Stimulated activated CD4-positive, alpha-beta T cell treated with anti-CD3 and anti-CD28 coated beads, Interleukin-4, amount 100 ng/mL, for 24 hours (primary cell): ENCODE results near the gene ACSS2.
"Not testable (repeated sequence)": the region's sequence is repeated elsewhere in the genome, so short reads cannot be mapped to it uniquely, and the experiment has no call there.

Experiments used
- DNase-seq: peaks from one replicate; pipeline ENCODE4 v3.0.0-alpha.2; 2020

ACSS2 gene

DNA sequence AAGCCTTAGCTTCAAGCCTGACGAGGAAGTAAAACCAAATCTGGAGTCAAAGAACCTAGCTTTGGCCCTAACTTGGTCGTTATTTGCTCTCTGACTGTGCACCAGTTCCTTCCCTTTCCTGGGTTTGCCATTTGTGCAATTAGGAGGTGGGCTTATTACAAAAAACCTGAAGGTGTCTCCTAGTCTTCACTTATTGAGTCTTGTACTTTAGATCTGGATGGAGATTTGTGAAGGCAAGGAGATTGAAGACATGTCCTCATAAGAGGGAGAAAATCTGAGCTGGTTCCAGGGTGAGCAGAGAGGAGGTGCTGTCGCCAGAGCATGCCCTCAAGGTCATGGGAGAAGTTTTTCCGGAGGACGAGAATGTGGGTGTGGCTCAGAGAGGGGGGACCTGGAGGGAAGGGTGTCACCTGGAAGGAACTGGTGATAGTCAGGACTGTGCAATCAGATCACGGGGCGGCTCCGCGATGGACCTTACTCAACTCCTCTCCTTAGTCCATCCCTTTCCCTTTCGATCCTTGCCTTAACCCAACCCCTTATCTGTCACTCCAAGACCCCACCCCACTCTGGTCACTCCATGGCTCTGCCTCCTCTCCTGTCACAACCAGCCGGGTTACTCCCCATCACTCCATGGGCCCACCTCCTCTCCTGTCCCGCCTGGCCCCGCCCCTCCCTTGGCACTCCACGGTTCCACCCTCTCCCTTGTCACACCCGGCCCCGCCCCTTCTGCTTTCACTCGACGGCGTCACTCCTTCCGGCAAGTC lies 588 bp upstream of the ACSS2 start:
- no peak for DNase-seq

DNA sequence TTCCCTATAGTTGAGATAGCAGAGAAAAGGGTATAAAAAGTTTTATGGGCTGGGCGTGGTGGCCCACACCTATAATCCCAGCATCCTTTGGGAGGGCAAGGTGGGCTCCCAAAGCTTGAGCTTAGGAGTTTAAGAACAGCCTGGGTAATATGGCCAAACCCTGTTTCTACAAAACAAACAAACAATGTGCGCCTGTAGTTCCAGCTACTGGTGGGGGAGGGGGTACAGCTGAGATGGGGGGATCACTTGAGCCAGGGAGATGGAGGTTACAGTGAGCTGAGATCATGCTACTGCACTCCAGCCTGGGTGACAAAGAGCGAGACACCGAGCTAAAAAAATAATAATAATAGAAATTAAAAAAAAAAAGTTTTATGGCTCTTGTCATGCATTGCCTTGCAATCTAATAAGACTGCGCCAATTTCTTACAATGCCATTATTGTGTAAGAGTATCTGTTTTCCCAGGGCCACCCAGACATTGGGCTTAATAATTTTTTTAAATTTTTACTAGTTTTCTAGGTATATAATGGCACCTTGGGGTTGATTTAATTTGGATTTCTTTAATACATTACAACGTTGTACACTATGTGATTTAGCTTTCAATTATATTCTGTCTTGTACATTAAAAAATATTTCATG lies 3.9 kb downstream of the ACSS2 start:
- DNase-seq: no peak

DNA sequence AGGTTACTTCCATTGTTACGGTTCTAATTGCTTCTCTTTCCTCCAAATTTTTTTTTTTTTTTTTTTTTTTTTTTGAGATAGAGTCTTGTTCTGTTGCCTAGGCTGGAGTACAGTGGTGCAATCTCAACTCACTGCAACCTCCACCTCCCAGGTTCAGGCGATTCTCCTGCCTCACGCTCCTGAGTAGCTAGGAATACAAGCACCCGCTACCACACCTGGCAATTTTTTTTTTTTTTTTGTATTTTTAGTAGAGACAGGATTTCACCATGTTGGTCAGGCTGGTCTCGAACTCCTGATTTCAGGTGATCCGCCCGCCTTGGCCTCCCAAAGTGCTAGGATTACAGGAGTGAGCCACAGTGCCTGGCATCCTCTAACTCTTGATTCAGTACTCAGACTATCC lies 4.6 kb downstream of the ACSS2 start:
- DNase-seq: not testable (repeated sequence)

DNA sequence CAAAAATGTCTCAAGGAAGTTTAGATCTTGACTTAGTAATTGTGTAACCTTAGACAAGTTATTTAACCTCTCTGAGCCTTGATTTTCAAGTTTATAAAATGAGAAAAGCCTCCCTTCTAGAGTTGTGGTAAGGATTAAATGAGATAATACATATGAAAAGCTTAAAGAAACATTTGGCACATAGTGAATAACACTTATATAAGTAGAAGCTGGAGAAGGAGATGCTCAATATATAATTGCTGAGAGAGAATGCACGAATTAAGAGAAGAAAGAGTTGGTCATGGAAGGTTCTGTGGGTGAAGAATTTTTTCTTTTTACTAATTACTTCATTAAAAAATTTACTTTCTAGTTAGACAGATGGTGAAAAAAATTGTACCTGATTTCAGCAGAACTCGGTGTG lies 5.3 kb downstream of the ACSS2 start:
- DNase-seq: no peak

DNA sequence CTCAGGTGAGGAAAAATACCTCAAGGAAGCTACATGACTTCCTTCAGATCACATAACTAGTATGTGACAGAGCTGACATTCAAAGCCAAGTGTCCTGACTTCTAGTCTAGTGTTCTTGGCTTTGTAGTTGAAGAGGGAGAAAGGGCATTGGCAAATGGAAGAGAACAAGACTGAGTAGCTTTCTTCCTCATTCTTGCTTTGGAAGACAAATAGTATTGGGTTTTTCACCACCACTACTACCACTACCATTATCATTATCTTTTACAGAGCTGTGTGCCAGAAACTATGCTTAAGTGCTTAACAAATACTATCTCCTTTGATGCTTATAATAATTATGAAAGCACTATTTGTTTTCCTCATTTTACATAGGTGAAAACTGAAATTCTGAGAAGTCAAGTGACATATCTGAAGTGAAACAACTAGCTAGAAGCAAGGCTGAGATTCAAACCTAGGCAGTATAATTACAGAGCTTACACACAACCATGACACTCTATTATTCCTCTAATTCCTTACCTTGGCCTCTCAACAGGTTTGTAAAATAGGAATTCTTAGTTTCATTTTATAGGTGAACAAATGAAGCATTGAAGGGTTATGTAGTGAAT lies 6.8 kb downstream of the ACSS2 start:
- DNase-seq: no peak

DNA sequence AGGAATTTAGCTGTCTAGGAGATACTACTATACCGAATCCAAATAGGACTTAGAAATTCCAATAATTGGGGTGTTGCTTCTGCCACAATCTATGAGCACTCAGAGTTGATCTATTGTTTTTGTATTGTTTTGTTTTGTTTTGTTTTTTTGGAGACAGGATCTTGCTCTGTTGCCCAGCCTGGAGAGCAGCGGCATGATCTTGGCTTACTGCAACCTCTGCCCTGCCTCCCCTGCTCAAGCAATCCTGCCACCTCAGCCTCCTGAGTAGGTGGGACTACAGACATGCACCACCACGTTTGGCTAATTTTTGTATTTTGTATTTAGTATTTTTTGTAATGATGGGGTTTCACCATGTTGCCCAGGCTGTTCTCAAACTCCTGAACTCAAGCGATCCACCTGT lies 7.4 kb downstream of the ACSS2 start:
- DNase-seq: no peak

DNA sequence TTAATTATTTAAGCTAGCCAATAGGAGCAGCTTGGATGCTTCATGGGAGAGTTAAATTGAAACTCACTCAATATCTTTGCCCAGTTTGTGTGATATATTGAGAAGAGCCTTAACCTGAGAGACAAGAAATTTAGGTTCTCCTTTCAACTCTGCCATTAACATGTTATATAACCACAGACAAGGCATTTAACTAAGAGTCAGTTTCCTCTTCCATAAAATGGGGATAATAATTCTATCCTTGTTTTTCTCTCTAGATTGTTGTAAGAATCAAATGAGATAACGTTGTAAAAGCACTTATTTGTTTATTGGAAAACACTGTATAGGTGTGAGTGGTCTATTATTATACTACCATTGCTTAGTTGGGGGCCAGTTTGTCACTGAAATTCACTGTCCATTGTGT lies 7.8 kb downstream of the ACSS2 start:
- no peak for DNase-seq

DNA sequence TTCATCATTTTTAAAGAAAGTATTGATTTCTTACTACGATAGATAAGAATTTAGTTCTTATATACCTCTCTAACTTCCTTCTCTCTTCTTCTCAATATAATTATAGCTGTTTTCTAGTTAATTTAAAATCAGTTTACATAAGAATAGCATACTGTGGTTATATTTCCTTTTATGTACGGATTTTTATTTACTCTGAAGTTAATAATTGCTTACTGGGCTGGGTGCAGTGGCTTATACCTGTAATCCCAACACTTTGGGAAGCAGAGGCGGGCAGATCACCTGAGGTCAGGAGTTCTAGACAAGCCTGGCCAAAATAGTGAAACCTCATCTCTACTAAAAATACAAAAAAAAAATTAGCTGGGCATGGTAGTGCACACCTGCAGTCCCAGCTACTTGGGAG lies 9.7 kb downstream of the ACSS2 start:
- no peak for DNase-seq

DNA sequence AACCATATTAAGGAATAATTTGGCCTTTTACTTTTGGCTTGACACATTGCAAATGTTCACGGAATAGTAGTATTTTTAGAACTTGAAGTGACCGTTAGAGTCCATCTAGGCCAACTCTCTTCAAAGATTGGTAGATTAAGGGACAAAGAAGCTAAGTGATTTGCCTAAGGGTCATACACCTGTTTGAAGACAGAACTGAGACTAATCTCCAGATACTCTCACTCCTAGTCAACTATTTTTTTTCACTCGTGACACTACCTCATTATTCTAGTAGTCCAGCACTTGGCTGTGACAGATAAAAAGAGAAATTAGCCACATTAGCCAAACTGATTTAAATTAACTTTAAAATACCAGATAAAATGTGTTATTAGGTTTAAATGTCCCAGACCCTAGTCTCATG lies 10.6 kb downstream of the ACSS2 start:
- DNase-seq: no peak

DNA sequence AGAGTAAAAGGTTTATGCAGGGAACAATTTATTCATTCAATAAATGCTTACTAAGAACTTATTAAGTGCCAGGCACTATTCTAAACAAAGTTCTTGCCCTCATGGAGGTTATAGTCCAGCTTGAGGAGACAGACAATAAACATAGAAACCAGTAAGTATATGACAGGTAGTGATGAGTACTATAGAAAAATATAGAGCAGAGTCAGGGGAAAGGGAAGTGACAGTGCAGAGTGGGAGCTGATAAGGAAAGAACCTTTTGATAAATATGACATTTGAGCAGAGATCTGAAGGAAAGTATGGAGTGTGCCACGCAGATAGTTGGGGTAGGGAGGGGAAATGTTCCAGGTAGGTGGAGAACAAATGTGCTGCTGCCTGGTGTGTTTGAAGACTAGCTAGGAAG lies 12.1 kb downstream of the ACSS2 start:
- no peak for DNase-seq

DNA sequence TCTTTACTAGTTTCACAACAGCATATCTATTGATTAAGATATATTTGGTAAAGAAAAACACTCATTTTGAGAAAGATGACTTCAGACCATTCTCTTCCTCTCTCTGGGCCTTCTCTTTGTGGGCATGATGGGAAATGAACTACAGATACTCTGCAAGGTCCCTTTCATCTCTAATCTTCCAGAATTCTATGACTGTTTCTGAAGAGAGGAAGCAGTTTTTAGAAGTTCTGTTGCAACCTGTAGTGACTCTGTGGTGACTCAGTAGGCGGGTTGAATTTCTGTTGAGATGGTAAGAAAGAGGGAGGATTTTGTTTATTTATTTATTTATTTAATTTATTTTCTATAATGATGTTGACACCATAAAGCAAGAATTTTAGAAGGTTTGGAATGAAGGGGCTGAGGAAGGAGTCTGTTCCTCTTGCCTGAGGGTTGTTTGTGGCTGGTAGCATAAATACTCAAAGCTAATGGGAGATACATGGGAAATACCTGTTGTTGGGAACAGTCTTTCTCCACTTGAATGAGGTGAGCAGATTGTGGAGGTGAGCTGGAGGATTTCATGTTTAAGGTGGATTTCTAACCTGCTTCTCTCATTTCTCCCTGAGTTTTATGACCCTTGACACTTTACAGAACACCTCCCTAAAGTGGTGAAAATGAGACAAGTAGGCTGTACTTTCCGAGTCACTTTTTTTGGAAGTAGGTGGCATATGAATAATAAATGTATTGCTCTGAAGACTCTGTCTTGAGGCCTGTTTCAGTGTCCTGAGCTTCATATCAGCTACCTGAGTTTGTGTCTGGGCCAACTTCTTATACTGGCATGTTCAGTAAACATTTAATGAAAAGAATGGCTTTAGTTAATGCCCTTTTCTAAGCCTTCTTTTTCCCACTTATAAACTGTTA lies 15.0 kb downstream of the ACSS2 start:
- DNase-seq: peak; percentile 41

DNA sequence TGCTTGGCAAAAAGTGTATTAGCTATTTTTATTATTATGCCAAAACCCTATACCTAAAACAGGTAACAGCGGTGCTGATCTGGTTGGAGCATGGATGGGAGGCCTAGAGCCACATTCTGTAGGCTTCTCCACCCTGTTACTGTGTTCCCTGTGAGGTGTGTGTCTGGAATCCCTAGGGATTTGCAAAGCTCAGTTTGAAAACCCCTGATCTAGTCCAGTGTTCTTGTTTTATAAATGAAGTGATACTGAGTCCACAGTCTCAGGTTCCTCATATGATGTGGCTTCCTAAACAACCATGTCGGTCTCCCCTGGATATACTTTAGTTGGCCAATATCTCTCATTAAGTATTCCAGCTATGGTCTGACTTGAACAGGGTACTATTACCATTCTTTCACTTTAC lies 16.3 kb downstream of the ACSS2 start:
- DNase-seq: no peak

DNA sequence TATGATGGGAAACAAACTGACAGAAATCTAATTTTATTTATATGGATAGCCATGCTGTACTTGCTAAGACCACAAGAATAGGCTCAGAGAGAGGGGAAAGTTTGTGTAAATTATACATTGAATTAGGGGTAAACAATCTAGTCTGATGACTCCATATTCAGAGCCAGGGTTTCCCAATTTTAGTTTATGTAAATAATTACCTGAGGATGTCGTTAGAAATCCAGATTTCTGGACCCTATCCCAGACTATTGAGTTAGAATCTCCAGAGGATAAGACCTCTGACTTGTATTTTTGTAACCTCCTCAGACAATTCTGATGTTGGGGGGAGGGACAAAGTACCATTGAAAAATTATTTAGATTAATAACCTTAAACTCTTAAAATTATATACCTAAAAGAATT lies 18.3 kb downstream of the ACSS2 start:
- no peak for DNase-seq

DNA sequence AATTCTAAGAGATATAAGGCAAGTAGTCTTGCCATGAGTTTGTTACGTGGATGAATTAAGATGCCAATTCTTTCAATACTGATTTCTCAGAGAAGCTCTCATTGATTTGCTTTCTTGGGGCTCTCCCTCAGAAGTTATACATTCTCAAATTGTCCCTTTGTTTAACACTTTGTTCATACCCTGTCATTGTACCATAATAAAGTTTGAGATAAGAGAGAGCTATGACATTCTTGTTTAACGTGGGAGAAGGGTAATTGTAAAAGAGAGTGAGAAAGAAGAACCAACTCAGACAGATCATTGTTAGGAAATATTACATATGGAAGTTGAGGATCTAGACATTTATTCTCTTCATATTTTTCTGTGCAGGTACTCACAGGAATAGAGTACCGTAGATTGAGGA lies 19.1 kb downstream of the ACSS2 start:
- no peak for DNase-seq

DNA sequence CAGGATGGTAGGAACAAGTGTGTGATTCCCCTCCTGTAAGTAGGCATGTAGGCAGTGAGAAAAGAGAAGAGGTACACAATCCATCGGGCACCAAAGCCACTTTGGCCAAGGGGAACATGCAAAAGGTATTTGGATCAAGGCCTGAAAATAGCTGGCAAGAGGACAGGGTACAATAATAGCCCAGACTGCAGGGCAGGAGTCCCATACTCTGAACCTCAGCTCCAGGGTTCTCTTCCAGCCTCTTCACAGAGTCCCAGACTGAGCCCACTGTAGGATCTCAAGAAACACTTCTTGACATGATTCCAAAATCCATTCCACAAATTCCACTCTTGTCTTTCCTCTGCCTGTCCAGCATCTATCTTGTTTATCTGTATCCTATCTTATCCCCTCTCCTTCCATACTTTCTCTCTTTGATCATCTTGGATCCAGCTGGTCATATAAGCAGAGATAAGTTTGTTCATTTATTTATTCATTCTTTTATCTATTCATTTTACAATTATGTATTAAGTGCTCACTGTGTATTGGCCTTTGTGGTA lies 19.7 kb downstream of the ACSS2 start:
- no peak for DNase-seq

DNA sequence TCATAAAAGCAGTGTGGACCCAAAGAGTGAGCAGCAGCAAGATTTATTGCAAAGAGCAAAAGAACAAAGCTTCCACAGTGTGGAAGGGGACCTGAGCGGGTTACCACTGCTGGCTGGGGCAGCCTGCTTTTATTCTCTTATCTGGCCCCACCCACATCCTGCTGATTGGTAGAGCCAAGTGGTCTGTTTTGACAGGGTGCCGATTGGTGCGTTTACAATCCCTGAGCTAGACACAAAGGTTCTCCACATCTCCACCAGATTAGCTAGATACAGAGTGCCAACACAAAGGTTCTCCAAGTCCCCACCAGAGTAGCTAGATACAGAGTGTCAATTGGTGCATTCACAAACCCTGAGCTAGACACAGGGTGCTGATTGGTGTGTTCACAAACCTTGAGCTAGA lies 21.7 kb downstream of the ACSS2 start:
- DNase-seq: not testable (repeated sequence)

DNA sequence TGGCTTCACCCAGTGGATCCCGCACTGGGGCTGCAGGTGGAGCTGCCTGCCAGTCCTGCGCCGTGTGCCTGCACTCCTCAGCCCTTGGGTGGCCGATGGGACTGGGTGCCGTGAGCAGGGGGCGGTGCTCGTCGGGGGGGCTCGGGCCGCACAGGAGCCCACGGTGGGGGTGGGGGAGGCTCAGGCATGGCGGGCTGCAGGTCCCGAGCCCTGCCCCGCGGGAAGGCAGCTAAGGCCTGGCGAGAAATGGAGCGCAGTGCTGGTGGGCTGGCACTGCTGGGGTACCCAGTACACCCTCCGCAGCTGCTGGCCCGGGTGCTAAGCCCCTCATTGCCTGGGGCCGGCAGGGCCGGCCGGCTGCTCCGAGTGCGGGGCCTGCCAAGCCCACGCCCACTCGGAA lies 22.3 kb downstream of the ACSS2 start:
- DNase-seq: not testable (repeated sequence)

DNA sequence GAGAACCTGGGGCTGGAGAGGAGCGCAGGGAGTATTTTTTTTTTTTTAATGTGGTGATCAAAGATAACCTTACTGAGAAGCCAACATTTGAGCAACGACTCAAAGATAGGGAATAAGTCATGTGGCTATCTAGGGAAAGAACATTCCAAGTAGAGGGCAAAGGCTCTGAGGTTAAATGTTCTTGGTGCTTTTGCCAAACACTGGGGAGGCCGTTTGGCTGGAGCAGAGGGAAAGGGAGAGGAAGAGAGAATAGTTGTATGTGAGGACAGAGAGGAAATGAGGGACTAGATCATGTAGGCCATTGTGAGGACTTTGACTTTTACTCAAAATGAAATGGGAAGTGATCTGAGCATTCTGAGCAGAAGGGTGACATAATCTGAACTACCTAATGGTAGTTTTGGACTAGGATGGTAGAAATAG lies 27.8 kb downstream of the ACSS2 start:
- DNase-seq: no peak

DNA sequence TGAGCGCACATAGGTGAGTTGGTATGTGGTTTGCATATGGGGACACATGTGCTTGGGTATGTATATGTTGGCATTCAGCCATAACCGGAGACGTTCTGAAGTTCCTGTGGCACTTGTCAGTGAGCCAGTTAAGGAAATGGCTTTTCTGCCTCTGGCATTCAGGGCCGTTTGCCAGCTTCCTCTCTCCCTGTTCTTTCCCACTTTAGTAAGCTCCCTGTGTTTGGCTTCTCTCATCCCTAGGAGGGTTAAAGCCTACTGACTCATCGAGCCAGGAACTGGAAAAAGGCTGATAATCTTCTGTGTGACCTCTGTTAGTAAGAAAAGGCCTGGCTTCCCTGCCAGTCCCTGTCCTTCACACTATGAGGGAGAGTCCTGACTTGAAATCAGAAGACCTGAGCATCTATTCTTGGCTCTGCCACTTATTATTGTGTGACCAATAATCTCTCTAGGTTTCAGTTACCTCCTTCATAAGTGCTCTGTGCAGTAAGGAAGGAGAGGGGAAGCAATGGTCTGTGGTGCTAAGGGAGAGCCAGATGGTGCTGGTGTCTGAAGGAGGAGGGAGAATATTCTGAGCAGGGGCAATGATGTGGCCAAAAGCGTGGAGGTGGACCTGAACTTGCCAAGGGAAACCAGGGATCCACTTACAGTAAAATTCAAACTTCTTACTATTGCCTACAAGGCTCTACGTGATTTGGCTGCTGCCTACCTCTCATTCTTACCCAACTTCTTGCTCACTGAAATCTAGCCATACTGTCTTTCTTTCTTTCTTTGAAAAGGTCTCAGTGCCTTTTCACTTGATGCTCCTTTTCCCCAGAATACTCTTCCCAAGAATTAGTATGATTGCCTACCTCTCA lies 31.4 kb downstream of the ACSS2 start:
- DNase-seq: no peak

DNA sequence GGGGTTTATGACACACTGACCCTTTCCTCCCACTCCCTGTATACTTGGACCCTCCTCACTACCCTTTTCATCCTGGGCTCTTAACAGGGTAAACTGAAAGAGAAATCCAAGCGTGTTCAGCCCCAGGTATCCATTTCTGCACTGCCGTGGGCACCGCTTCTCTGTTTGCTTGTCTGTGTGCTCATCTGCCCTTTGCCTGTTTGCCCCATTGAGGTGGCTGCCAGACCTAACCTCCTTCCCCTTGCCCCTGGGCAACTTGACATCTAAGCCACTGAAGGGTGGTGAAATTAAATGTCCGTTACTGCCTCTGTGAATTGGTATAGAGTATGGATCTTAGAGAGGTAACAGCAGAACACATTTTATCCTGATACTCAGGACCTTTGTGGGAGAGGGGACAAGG lies 38.7 kb downstream of the ACSS2 start:
- no peak for DNase-seq

DNA sequence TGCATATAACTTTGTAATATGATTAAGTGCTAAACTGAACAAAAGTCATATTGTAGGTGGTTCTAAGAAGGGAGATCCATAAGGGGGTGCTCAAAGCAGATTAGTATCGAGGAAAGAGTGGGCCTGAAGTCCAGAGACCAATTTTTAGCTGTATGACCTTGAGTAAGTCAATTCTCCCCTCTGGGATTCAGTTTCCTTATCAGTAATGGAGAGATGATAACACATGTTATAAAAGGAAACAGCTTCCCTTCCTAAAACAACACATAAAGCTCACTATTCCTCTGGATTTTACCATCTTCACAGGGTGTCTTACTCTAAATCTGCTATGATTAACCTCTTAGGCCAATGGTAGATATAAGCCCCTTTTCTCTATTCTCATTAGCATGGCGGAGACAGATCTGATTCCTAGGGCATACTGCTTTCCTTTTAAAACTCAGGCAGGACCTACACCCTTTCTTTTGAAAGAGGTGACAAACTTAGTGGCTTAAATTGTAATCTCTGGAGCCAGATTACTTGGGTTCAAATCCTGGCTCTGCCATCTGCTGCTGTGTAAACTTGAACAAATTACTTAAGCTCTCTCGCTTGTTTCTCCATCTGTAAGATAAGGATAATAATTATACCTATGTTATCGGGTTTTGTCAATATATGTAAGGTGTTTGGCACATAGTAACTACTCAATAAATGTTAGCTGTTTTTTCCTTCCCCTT lies 39.5 kb downstream of the ACSS2 start:
- DNase-seq: no peak
